Measurements from ENCODE around the gene RAB36. TPM values are rescaled to one million over a fixed set of nuclear protein-coding genes. Genes with fewer than 3 reads are reported as not detected.

The RAB36 gene, protein sequence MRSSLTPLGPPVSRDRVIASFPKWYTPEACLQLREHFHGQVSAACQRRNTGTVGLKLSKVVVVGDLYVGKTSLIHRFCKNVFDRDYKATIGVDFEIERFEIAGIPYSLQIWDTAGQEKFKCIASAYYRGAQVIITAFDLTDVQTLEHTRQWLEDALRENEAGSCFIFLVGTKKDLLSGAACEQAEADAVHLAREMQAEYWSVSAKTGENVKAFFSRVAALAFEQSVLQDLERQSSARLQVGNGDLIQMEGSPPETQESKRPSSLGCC
- 1 to 10 TPM; 1.8 to 3.2 TPM for total RNA-seq
- 1 to 10 TPM; 1.0 to 2.1 TPM for polyA plus RNA-seq
- long read RNA-seq, donor 1, partial matches to known transcripts: 0 of 3 reads
- long read RNA-seq, donor 1, other reads (novel, unspliced or antisense): 3 of 3 reads
- long read RNA-seq, donor 2, partial matches to known transcripts: 0 of 4 reads
- long read RNA-seq, donor 2, other reads (novel, unspliced or antisense): 4 of 4 reads

DNA sequence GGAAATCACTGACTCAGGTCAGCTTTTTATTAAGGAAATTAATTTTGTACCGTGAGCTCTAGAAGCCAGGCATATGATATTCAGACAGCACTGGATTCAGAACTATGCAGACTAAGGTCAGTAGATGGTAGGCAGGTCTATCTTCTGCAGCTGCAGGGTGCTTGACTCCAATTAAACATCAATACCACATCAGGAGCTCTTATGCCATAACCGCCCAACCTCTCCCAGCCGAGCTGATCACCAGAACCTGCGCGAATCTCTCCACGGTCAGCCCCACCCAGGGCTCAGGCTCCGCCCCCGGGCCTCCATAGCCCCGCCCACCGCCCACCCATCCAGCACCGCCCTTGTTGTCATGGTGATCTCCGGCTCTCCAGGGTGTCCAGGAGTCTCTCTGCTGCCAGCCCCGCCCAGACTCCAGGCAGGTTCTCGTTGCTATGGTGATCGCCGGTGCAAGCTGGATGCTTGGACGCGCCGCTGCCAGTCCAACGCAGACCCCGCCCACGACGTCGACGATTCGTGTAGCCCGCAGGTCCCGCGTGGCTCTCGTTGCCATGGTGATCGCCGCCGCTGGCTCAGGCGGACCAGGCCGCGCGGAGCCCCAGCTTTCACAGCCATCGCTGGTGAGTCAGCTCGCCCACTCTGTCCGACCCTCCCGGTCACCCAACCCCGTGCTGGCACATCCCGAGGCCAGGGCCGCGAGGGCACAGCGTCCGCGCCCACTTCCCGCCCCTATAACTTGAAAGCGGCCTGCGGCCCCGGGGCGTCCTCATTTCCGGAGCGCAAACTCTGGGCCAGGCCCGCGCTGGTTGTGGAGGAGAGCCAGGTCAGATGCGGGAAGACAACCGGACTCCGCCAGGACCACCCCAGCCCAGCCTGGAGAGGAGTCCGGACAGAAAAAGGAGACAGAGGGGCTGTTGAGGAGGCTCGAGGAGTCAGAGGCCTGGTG, at the start of gene RAB36:
RAB36 (plus strand) TSS at position 546 of the 946 bp plus-strand sequence. CDS start 1,140 bp downstream, outside the sequence.
- no peaks in the 10 kb centered on the region for H3K9me3 ChIP-seq (ENCODE audit: control insufficient read depth, low read length)
- intact Hi-C loops (cut with DNase I): loop anchor here in 1 of 2 donors (5.0 kb wide), 1 partner anchor 73 kb away; the partner anchor contains the start of gene GNAZ
- peak; percentile 92 for ATAC-seq (ENCODE audit: low FRiP score)
- peak within 1 kb of the TSS in 1 of 2 donors; percentile 48 for H3K27ac ChIP-seq (ENCODE audit: low read depth in 1 of 2, low read length in 2 of 2)
- H3K4me1 ChIP-seq (ENCODE audit: control insufficient read depth in 1 of 2, insufficient read depth in 2 of 2, low read length in 2 of 2): no peaks in the 10 kb centered on the region
- peak; percentile 99 to 100 for DNase-seq
- H3K36me3 ChIP-seq (ENCODE audit: control insufficient read depth in 1 of 2, insufficient read depth in 2 of 2, low read length in 1 of 2): no peaks in the 10 kb centered on the region
- H3K27me3 ChIP-seq (ENCODE audit: control insufficient read depth in 1 of 2, insufficient read depth in 2 of 2, low read length in 1 of 2): no peaks in the 10 kb centered on the region
- H3K4me3 ChIP-seq (ENCODE audit: low read length in 2 of 2): no peak within 1 kb of the TSS
- 2 to 5% methylated on average over 62 of the region's 62 CpGs for WGBS, 2 donors

DNA sequence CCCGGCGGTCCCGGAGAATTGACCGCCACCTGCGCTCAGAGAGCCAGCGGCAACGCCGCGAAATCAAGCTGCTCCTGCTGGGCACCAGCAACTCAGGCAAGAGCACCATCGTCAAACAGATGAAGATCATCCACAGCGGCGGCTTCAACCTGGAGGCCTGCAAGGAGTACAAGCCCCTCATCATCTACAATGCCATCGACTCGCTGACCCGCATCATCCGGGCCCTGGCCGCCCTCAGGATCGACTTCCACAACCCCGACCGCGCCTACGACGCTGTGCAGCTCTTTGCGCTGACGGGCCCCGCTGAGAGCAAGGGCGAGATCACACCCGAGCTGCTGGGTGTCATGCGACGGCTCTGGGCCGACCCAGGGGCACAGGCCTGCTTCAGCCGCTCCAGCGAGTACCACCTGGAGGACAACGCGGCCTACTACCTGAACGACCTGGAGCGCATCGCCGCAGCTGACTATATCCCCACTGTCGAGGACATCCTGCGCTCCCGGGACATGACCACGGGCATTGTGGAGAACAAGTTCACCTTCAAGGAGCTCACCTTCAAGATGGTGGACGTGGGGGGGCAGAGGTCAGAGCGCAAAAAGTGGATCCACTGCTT, 49.4 kb upstream of the RAB36 start:
- 96 to 98% methylated on average over 45 of the region's 45 CpGs for WGBS, 2 donors
- Histone ChIP-seq H3K9me3 (ENCODE audit: control insufficient read depth, low read length) (no peaks in the 10 kb centered on the region), H3K36me3 (ENCODE audit: control insufficient read depth in 1 of 2, insufficient read depth in 2 of 2, low read length in 1 of 2) (no peaks in the 10 kb centered on the region), H3K27ac (ENCODE audit: low read depth in 1 of 2, low read length in 2 of 2) (no peak overlapping the region), H3K27me3 (ENCODE audit: control insufficient read depth in 1 of 2, insufficient read depth in 2 of 2, low read length in 1 of 2) (no peaks in the 10 kb centered on the region), H3K4me3 (ENCODE audit: low read length in 2 of 2) (no peak overlapping the region), H3K4me1 (ENCODE audit: control insufficient read depth in 1 of 2, insufficient read depth in 2 of 2, low read length in 2 of 2) (no peaks in the 10 kb centered on the region)
- DNase-seq (no peak), ATAC-seq (ENCODE audit: low FRiP score) (no peak)
- intact Hi-C loops (cut with DNase I): no loop called here

DNA sequence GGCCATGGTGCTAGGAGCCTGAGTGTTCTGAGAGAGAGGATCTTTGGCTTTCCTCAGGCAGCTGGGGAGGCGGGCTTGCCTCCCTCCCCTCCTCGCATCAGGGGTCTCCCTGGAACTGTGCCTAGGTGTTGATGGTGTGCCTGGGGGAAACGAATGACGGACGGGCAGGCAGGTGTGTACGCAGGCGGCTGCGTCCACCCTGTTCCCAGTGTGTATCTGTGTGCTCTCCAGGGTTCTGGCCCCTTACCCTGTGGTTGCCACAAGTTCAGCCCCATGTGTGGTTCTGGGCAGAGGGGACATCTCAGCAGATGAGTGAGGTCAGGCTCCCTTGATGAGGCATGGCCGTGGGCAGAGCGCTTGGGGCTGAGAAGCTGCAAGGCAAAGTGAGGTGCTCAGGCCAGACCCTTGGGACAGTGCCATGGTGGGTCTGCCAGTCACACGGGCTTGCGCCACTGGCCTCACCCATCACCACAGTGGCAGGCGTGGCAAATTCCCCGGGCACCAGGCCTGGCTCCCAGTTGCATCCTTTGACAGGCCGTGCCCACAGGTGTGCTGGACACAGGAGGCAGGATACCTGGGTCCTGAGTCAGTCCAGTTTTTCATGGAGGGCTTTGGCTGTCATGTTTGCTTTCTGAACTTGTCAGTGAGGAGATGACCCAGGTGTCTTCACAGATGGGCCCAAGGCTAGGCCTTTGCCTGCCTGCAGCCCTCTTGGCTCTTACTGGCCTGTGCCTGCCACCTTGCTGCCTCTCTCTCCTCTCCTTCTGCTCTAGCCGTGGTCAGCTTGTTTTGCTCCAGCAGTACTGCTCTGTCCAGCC, 47.7 kb upstream of the RAB36 start:
- Histone ChIP-seq H3K4me1 (ENCODE audit: control insufficient read depth in 1 of 2, insufficient read depth in 2 of 2, low read length in 2 of 2) (no peaks in the 10 kb centered on the region), H3K27me3 (ENCODE audit: control insufficient read depth in 1 of 2, insufficient read depth in 2 of 2, low read length in 1 of 2) (no peaks in the 10 kb centered on the region), H3K27ac (ENCODE audit: low read depth in 1 of 2, low read length in 2 of 2) (peak overlapping the region in 1 of 2 donors; percentile 26), H3K4me3 (ENCODE audit: low read length in 2 of 2) (no peak overlapping the region), H3K36me3 (ENCODE audit: control insufficient read depth in 1 of 2, insufficient read depth in 2 of 2, low read length in 1 of 2) (no peaks in the 10 kb centered on the region), H3K9me3 (ENCODE audit: control insufficient read depth, low read length) (no peaks in the 10 kb centered on the region)
- DNase-seq: no peak
- WGBS, 2 donors: 96% methylated on average over 16 of the region's 16 CpGs
- intact Hi-C loops (cut with DNase I): no loop called here
- ATAC-seq (ENCODE audit: low FRiP score): no peak

DNA sequence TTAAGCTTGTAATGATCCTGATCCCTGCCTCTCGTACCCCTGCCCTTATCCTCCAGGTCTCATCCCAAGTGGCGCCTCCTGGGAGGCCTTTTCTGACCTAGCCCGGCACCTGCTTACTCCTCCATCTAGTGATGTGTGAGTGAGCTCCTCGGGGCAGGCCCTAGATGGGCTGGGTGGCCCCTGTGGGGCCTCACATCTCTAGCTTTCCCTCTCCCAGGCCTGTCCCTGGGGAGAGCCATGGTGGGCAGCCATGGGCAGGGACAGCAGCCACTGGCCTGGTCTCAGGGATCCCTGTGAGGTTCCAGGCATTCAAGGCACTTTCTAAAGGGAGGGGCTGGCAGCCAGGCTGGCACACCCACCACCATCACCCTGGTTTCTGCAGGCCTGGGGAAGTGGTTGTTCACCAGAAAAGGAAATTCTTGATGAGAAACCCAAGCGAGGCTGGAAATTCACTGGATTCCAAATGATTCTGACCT, 47.0 kb upstream of the RAB36 start:
- Histone ChIP-seq H3K9me3 (ENCODE audit: control insufficient read depth, low read length) (no peaks in the 10 kb centered on the region), H3K4me1 (ENCODE audit: control insufficient read depth in 1 of 2, insufficient read depth in 2 of 2, low read length in 2 of 2) (no peaks in the 10 kb centered on the region), H3K36me3 (ENCODE audit: control insufficient read depth in 1 of 2, insufficient read depth in 2 of 2, low read length in 1 of 2) (no peaks in the 10 kb centered on the region), H3K27ac (ENCODE audit: low read depth in 1 of 2, low read length in 2 of 2) (peak overlapping the region in 1 of 2 donors; percentile 26), H3K27me3 (ENCODE audit: control insufficient read depth in 1 of 2, insufficient read depth in 2 of 2, low read length in 1 of 2) (no peaks in the 10 kb centered on the region), H3K4me3 (ENCODE audit: low read length in 2 of 2) (no peak overlapping the region)
- WGBS, 2 donors: 59 to 61% methylated on average over 5 of the region's 5 CpGs
- peak; percentile 39 for ATAC-seq (ENCODE audit: low FRiP score)
- DNase-seq: no peak
- intact Hi-C loops (cut with DNase I): no loop called here

DNA sequence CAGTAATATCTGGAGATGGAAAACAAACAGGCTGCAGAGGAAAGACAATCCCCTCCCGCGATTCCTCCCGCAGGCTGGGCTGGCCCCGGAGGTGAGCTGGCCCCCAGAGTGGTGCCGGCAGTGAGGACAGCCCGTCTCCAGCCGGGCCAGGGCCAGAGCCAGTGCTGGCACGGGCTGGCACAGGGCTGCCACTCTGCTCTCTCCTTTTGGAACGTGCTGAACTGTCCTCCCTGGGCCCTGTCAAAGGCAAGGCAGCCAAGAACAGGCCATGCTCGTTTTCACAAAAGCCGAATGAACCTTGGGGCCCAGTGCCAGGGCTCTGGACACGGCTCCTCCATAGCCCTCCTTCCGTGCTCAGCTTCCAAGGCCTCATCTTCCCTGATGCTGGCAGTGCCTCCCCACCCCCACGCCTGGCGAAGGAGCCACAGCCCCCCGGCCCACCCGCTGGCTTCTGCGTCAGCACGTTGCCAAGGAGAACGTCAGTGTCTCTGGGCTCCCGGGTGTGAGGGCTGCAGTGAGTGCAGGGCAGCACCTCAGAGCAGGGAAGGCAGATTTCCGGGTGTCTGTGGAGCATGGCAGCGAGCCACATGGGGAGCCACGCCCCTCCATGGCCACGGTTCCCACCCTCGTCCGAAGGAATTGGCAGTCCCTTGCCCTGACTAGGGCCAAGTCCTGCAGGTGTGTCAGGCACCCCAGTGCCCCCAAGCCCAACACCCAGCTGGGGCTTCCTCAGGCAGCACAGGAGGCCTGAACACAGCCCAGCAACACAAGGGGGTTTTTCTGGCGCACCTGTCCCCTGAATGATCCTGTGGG, 46.4 kb upstream of the RAB36 start:
- H3K36me3 ChIP-seq (ENCODE audit: control insufficient read depth in 1 of 2, insufficient read depth in 2 of 2, low read length in 1 of 2): no peaks in the 10 kb centered on the region
- no peak overlapping the region for H3K27ac ChIP-seq (ENCODE audit: low read depth in 1 of 2, low read length in 2 of 2)
- WGBS, 2 donors: 13 to 15% methylated on average over 28 of the region's 28 CpGs
- no peaks in the 10 kb centered on the region for H3K9me3 ChIP-seq (ENCODE audit: control insufficient read depth, low read length)
- DNase-seq (peak in 1 of 2 donors; percentile 79), ATAC-seq (ENCODE audit: low FRiP score) (peak; percentile 57)
- H3K4me3 ChIP-seq (ENCODE audit: low read length in 2 of 2): no peak overlapping the region
- intact Hi-C loops (cut with DNase I): no loop called here
- no peaks in the 10 kb centered on the region for H3K4me1 ChIP-seq (ENCODE audit: control insufficient read depth in 1 of 2, insufficient read depth in 2 of 2, low read length in 2 of 2)
- no peaks in the 10 kb centered on the region for H3K27me3 ChIP-seq (ENCODE audit: control insufficient read depth in 1 of 2, insufficient read depth in 2 of 2, low read length in 1 of 2)

DNA sequence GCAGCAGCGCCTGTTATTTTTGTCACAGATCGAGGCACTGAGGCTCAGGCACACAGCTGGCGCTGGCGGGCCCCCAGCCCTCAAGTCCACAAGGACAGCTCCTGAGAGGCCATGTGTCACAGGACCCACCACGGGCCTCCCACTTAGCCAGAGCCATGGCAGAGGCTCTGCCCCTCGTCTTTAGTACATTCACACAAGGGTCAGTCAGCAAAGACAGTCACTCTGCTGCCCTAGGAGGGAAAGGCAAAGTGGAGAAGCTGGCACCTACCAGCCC, 45.8 kb upstream of the RAB36 start:
- intact Hi-C loops (cut with DNase I): no loop called here
- ATAC-seq (ENCODE audit: low FRiP score): no peak
- Histone ChIP-seq H3K36me3 (ENCODE audit: control insufficient read depth in 1 of 2, insufficient read depth in 2 of 2, low read length in 1 of 2) (no peaks in the 10 kb centered on the region), H3K4me3 (ENCODE audit: low read length in 2 of 2) (no peak overlapping the region), H3K9me3 (ENCODE audit: control insufficient read depth, low read length) (no peaks in the 10 kb centered on the region), H3K27ac (ENCODE audit: low read depth in 1 of 2, low read length in 2 of 2) (no peak overlapping the region), H3K27me3 (ENCODE audit: control insufficient read depth in 1 of 2, insufficient read depth in 2 of 2, low read length in 1 of 2) (no peaks in the 10 kb centered on the region), H3K4me1 (ENCODE audit: control insufficient read depth in 1 of 2, insufficient read depth in 2 of 2, low read length in 2 of 2) (no peaks in the 10 kb centered on the region)
- 92 to 95% methylated on average over 6 of the region's 6 CpGs for WGBS, 2 donors
- DNase-seq: no peak

DNA sequence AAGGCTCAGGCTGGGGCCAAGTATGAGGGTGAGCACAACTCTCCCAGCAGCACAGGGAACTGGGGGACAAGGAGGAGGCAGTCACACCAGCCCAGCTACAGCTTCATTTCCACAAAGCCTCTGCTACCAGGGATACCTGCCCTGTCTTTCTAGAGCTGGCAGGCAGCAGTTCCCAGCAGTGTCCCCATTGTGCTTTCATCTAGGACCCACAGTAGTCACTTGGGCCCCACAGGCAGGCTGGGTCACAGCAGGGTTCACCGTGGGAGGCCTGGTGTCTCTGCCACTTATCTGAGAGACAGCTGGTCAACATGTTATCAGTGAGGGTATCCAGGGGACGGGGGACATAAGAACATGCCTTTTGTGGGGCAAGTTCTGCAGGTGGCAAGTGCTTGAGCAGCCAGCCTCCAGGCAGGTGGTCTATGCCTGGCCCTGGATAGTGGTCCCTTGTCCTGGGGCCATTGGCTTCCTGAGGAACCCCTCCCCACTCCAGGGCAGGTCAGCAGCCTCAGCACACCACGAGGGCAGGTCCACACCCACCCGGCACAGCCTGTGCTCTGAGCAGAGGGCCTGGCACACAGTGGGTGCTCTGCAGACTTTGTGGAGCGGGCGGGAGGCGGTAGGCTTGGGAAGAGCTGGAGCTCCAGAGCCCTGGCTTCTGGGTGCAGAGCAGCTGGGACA, 45.0 kb upstream of the RAB36 start:
- no peak for DNase-seq
- intact Hi-C loops (cut with DNase I): no loop called here
- no peaks in the 10 kb centered on the region for H3K27me3 ChIP-seq (ENCODE audit: control insufficient read depth in 1 of 2, insufficient read depth in 2 of 2, low read length in 1 of 2)
- H3K4me3 ChIP-seq (ENCODE audit: low read length in 2 of 2): no peak overlapping the region
- no peaks in the 10 kb centered on the region for H3K36me3 ChIP-seq (ENCODE audit: control insufficient read depth in 1 of 2, insufficient read depth in 2 of 2, low read length in 1 of 2)
- no peaks in the 10 kb centered on the region for H3K4me1 ChIP-seq (ENCODE audit: control insufficient read depth in 1 of 2, insufficient read depth in 2 of 2, low read length in 2 of 2)
- no peak for ATAC-seq (ENCODE audit: low FRiP score)
- no peaks in the 10 kb centered on the region for H3K9me3 ChIP-seq (ENCODE audit: control insufficient read depth, low read length)
- no peak overlapping the region for H3K27ac ChIP-seq (ENCODE audit: low read depth in 1 of 2, low read length in 2 of 2)
- 97 to 98% methylated on average over 7 of the region's 7 CpGs for WGBS, 2 donors

Data from aorta (tissue), 5 donors.